ENCODE data around the gene SLC17A5. TPM values are rescaled to one million over a fixed set of nuclear protein-coding genes. Genes with fewer than 3 reads are reported as not detected.

Gene SLC17A5
- total and polyA plus RNA-seq, 4 donors = 9.1 to 19.3 (median 11.3) TPM

DNA sequence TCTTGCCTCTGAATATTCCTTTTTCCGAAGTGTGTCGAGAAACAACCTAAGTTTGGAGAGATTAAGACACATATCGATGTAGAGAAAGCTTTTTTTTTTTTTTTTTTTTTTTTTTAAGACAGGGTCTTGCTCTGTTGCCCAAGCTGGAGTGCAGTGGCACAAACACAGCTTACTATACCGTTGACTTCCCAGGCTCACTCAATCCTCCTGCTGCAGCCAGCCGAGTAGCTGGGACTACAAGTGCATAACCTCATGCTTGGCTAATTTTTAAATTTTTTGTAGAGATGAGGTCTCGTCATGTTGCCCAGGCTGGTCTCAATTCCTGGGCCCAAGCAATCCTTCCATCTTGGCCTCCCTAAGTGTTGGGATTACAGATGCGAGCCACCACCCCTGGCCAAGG lies 21.4 kb downstream of the SLC17A5 start (continued):
- TF ChIP-seq CTCF (IDR thresholded peaks at IDR 0.05; ENCODE audit: low read depth, low read length, missing input control) = no peak

- no peak overlapping the region for H3K9ac ChIP-seq (ENCODE audit: low read depth in 1 of 2, low read length in 2 of 2)
- no peak overlapping the region for H3K4me3 ChIP-seq (ENCODE audit: low read depth in 1 of 3, low read length in 3 of 3)
- no peak overlapping the region for H3K27ac ChIP-seq (ENCODE audit: low read depth in 1 of 2, low read length in 2 of 2)
- TF ChIP-seq YY1 (IDR thresholded peaks at IDR 0.05) (no peak), RXRA (IDR thresholded peaks at IDR 0.05) (no peak), GABPA (IDR thresholded peaks at IDR 0.05 in 1 of 2, conservative IDR thresholded peaks at IDR 0.05 in 1 of 2) (no peak), FOXA1 (IDR thresholded peaks at IDR 0.05) (no peak)
- TF ChIP-seq, protein P1, sequence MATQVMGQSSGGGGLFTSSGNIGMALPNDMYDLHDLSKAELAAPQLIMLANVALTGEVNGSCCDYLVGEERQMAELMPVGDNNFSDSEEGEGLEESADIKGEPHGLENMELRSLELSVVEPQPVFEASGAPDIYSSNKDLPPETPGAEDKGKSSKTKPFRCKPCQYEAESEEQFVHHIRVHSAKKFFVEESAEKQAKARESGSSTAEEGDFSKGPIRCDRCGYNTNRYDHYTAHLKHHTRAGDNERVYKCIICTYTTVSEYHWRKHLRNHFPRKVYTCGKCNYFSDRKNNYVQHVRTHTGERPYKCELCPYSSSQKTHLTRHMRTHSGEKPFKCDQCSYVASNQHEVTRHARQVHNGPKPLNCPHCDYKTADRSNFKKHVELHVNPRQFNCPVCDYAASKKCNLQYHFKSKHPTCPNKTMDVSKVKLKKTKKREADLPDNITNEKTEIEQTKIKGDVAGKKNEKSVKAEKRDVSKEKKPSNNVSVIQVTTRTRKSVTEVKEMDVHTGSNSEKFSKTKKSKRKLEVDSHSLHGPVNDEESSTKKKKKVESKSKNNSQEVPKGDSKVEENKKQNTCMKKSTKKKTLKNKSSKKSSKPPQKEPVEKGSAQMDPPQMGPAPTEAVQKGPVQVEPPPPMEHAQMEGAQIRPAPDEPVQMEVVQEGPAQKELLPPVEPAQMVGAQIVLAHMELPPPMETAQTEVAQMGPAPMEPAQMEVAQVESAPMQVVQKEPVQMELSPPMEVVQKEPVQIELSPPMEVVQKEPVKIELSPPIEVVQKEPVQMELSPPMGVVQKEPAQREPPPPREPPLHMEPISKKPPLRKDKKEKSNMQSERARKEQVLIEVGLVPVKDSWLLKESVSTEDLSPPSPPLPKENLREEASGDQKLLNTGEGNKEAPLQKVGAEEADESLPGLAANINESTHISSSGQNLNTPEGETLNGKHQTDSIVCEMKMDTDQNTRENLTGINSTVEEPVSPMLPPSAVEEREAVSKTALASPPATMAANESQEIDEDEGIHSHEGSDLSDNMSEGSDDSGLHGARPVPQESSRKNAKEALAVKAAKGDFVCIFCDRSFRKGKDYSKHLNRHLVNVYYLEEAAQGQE (IDR thresholded peaks at IDR 0.05) = no peak
- no peak for DNase-seq (ENCODE audit: low spot score)
- no peaks in the 10 kb centered on the region for H3K27me3 ChIP-seq (ENCODE audit: control insufficient read depth in 4 of 4, insufficient read depth in 4 of 4, low read length in 3 of 4)
- 97% methylated on average over 5 of the region's 5 CpGs for WGBS
- no peaks in the 10 kb centered on the region for H3K9me3 ChIP-seq (ENCODE audit: control insufficient read depth in 4 of 4, low read length in 3 of 4)
- H3K4me1 ChIP-seq (ENCODE audit: control insufficient read depth in 4 of 4, insufficient read depth in 4 of 4, low read length in 3 of 4) = no peaks in the 10 kb centered on the region
- H3K36me3 ChIP-seq (ENCODE audit: control insufficient read depth in 4 of 4, insufficient read depth in 3 of 4, low read depth in 1 of 4, low read length in 3 of 4) = peaks cover 3 to 12% (median 9%) of the 10 kb centered on the region in 4 donors
Measured at GRCh38 chr6:73631849-73632248, 21.9 kb downstream of the SLC17A5 start.

DNA sequence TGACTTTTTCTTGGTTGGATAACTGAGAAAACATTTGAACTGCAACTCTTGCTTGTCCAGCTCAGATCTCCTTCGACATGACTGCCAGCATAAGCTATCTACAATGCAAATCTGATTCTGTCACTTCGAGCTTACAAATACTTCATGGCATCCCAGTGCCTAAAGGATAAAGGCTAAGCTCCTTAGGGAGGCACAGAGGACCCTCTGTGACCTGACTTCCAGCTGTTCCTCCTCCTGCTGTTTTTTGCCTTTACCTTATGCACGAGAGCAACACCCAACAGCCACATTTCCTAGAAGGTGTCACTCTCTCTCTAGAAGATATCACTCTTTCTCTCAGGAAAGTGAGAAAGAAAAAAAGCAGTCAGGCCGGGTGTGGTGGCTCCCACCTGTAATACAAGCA lies 23.4 kb downstream of the SLC17A5 start:
- Histone ChIP-seq H3K27ac (ENCODE audit: low read depth in 1 of 2, low read length in 2 of 2) (no peak overlapping the region), H3K36me3 (ENCODE audit: control insufficient read depth in 4 of 4, insufficient read depth in 3 of 4, low read depth in 1 of 4, low read length in 3 of 4) (peaks cover 5 to 12% (median 6%) of the 10 kb centered on the region in 4 donors), H3K4me3 (ENCODE audit: low read depth in 1 of 3, low read length in 3 of 3) (no peak overlapping the region), H3K9me3 (ENCODE audit: control insufficient read depth in 4 of 4, low read length in 3 of 4) (no peaks in the 10 kb centered on the region), H3K27me3 (ENCODE audit: control insufficient read depth in 4 of 4, insufficient read depth in 4 of 4, low read length in 3 of 4) (no peaks in the 10 kb centered on the region), H3K9ac (ENCODE audit: low read depth in 1 of 2, low read length in 2 of 2) (no peak overlapping the region), H3K4me1 (ENCODE audit: control insufficient read depth in 4 of 4, insufficient read depth in 4 of 4, low read length in 3 of 4) (no peaks in the 10 kb centered on the region)
- DNase-seq (ENCODE audit: low spot score) = no peak
- 87% methylated on average over 4 of the region's 4 CpGs for WGBS
- no peak for TF ChIP-seq JUND (IDR thresholded peaks at IDR 0.05)
- TF ChIP-seq EGR1 (IDR thresholded peaks at IDR 0.05; ENCODE audit: low read depth in 2 of 2) = no peak
- no peak for TF ChIP-seq FOXA1 (IDR thresholded peaks at IDR 0.05)
- TF ChIP-seq, protein P2, sequence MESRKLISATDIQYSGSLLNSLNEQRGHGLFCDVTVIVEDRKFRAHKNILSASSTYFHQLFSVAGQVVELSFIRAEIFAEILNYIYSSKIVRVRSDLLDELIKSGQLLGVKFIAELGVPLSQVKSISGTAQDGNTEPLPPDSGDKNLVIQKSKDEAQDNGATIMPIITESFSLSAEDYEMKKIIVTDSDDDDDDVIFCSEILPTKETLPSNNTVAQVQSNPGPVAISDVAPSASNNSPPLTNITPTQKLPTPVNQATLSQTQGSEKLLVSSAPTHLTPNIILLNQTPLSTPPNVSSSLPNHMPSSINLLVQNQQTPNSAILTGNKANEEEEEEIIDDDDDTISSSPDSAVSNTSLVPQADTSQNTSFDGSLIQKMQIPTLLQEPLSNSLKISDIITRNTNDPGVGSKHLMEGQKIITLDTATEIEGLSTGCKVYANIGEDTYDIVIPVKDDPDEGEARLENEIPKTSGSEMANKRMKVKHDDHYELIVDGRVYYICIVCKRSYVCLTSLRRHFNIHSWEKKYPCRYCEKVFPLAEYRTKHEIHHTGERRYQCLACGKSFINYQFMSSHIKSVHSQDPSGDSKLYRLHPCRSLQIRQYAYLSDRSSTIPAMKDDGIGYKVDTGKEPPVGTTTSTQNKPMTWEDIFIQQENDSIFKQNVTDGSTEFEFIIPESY (IDR thresholded peaks at IDR 0.05) = no peak
- TF ChIP-seq SP1 (IDR thresholded peaks at IDR 0.05) = no peak
- TF ChIP-seq HNF4G (IDR thresholded peaks at IDR 0.05) = no peak
- TF ChIP-seq NR2F2 (IDR thresholded peaks at IDR 0.05) = no peak
- no peak for TF ChIP-seq ATF3 (IDR thresholded peaks at IDR 0.05)
- TF ChIP-seq YY1 (IDR thresholded peaks at IDR 0.05) = no peak
- no peak for TF ChIP-seq HNF4A (conservative IDR thresholded peaks at IDR 0.05)
- TF ChIP-seq, protein P3, sequence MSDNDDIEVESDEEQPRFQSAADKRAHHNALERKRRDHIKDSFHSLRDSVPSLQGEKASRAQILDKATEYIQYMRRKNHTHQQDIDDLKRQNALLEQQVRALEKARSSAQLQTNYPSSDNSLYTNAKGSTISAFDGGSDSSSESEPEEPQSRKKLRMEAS (IDR thresholded peaks at IDR 0.05) = no peak
- TF ChIP-seq RAD21 (IDR thresholded peaks at IDR 0.05) = no peak
- no peak for TF ChIP-seq TAF1 (conservative IDR thresholded peaks at IDR 0.05)
- no peak for TF ChIP-seq GABPA (IDR thresholded peaks at IDR 0.05 in 1 of 2, conservative IDR thresholded peaks at IDR 0.05 in 1 of 2)
